ENCODE measurements around the gene NPEPL1. TPM values are rescaled to one million over a fixed set of nuclear protein-coding genes. Genes with fewer than 3 reads are reported as not detected.

NPEPL1 gene
- total and polyA plus RNA-seq, 2 of the 8 experiments (the other 6 are each of a cell fraction or from before 2014, with no cell fraction given), result 12.4 to 26.8 TPM

- TF ChIP-seq CHD7 (IDR thresholded peaks at IDR 0.05; ENCODE audit: insufficient replicate concordance, low read length), result peak; percentile 83
Measured at GRCh38 chr20:58651946-58652605, 40.5 kb upstream of the NPEPL1 start (continued).

All from H1 (cell line).